Body of pancreas (tissue), 4 donors: Measurements from ENCODE around the gene BBIP1. TPM values are rescaled to one million over a fixed set of nuclear protein-coding genes. Genes with fewer than 3 reads are reported as not detected.

ENCODE experiments used
- ATAC-seq: fragments of 150-250 bp; one replicate; pipeline ENCODE4 v1.9.1; 2016
- DNase-seq, 4 donors: peaks; one replicate each; pipeline ENCODE4 v3.0.0-alpha.2; 2019
- H3K27ac ChIP-seq, 4 donors: fragments of 200-600 bp; sonication (generic); 1 replicate in 3 of 4; 2 replicates in 1 of 4; pipeline versions ENCODE4 v1.5.1 to v1.6.1; 2016 to 2019; ENCODE audit warnings: mild to moderate bottlenecking in 1 of 4, mixed read lengths in 1 of 4, moderate library complexity in 1 of 4
- H3K27me3 ChIP-seq, 2 donors: fragments of 200-600 bp; sonication (generic); one replicate each; pipeline ENCODE4 v1.6.0; 2016; ENCODE audit warnings: mild to moderate bottlenecking in 1 of 2
- H3K36me3 ChIP-seq, 2 donors: fragments of 200-600 bp; sonication (generic); replicated peaks in 1 of 2; 2 replicates each; pipeline ENCODE4 v1.5.1; 2016; ENCODE audit warnings: low read depth in 2 of 2; ENCODE audit not compliant: insufficient read depth in 1 of 2
- H3K4me1 ChIP-seq: fragments of 200-600 bp; sonication (generic); one replicate; pipeline ENCODE4 v1.6.0; 2016
- H3K4me3 ChIP-seq, 2 donors: fragments of 200-600 bp; sonication (generic); 1 replicate in 1 of 2; 2 replicates in 1 of 2; pipeline ENCODE4 v1.5.1; 2016 to 2019
- H3K9me3 ChIP-seq, 3 donors: fragments of 200-600 bp; sonication (generic); 1 replicate in 2 of 3; 2 replicates in 1 of 3; pipeline ENCODE4 v1.5.1; 2016
- CTCF ChIP-seq, 7 experiments: fragments of 450-650 bp in 4 of 7; fragments of 200-600 bp in 3 of 7; sonication (generic) in 3 of 7; IDR thresholded peaks; one replicate each; pipeline ENCODE4 v1.5.1; 2016 to 2019; ENCODE audit warnings: antibody characterized with exemption in 7 of 7
- POLR2A ChIP-seq, 3 donors: fragments of 450-650 bp; IDR thresholded peaks; one replicate each; pipeline ENCODE4 v1.6.1; 2016; ENCODE audit warnings: antibody characterized with exemption in 3 of 3, mild to moderate bottlenecking in 2 of 3
- WGBS, 2 donors: methylation state at CpG; one replicate each; pipeline ENCODE4 v1.1.5; 2017; 5-methylcytosine and 5-hydroxymethylcytosine counted together
- intact Hi-C: fragments of 100-400 bp; cut with DNase I; formaldehyde crosslinking; loops from one replicate; pipeline ENCODE4 v1.15.1; 2023
- total RNA-seq, 2 donors: library from RNA; depleted of rRNA; stranded (reverse); fragments of >200 nt; gene quantifications; one replicate each; pipeline ENCODE4 v1.1.0, GENCODE V29; 2016

Gene BBIP1
- total RNA-seq, 2 donors from 2014 or later: 2.0 to 22.3 TPM

GRCh38 chr10:110859206-110859972 is 59.6 kb downstream of the BBIP1 start:
- ATAC-seq: peak; percentile 74
- H3K9me3 ChIP-seq: no peaks in the 10 kb centered on the region
- WGBS, 2 donors: 38 to 46% methylated on average over 5 to 6 of the region's 6 CpGs

GRCh38 chr10:110858297-110858934 is 60.6 kb downstream of the BBIP1 start:
- DNase-seq: no peak
- Histone ChIP-seq H3K27ac (peak overlapping the region; percentile 88 to 95 (median 92)), H3K4me1 (peaks cover 82% of the 10 kb centered on the region), H3K36me3 (no peaks in the 10 kb centered on the region), H3K9me3 (no peaks in the 10 kb centered on the region), H3K27me3 (no peaks in the 10 kb centered on the region), H3K4me3 (no peak overlapping the region)
- intact Hi-C loops: no loop called here
- TF ChIP-seq POLR2A (IDR thresholded peaks at IDR 0.05) (no peak), CTCF (IDR thresholded peaks at IDR 0.05) (no peak)
- ATAC-seq: peak; percentile 2
- WGBS, 2 donors: 14 to 21% methylated on average over 1 of the region's 1 CpG

More at GRCh38 chr10:110859206-110859972, 59.6 kb downstream of the BBIP1 start:
- intact Hi-C loops: no loop called here
- Histone ChIP-seq H3K36me3 (no peaks in the 10 kb centered on the region), H3K27me3 (no peaks in the 10 kb centered on the region), H3K4me3 (no peak overlapping the region), H3K27ac (peak overlapping the region; percentile 88 to 95 (median 92)), H3K4me1 (peaks cover 77% of the 10 kb centered on the region)
- peak; percentile 90 to 95 (median 94) for DNase-seq
- peak; percentile 61 to 88 (median 88) for TF ChIP-seq POLR2A (IDR thresholded peaks at IDR 0.05)
- TF ChIP-seq CTCF (IDR thresholded peaks at IDR 0.05): peak in 1 of 7 experiments; percentile 8

GRCh38 chr10:110857265-110858171 is 61.5 kb downstream of the BBIP1 start:
- peaks cover 84% of the 10 kb centered on the region for H3K4me1 ChIP-seq

More at GRCh38 chr10:110857265-110858171, 61.5 kb downstream of the BBIP1 start:
- Histone ChIP-seq H3K36me3 (no peaks in the 10 kb centered on the region), H3K27ac (peak overlapping the region; percentile 76 to 95 (median 90)), H3K9me3 (no peaks in the 10 kb centered on the region), H3K4me3 (no peak overlapping the region), H3K27me3 (no peaks in the 10 kb centered on the region)
- intact Hi-C loops: no loop called here
- ATAC-seq: peak; percentile 81
- DNase-seq: peak; percentile 85 to 96 (median 90)
- TF ChIP-seq POLR2A (IDR thresholded peaks at IDR 0.05) (peak in 2 of 3 donors; percentile 79 to 87), CTCF (IDR thresholded peaks at IDR 0.05) (peak in 4 of 7 experiments; percentile 31 to 44 (median 34))
- 11 to 19% methylated on average over 10 to 12 of the region's 12 CpGs for WGBS, 2 donors
